Ascending aorta (tissue), 2 donors: ENCODE results near the gene STMN1. TPM values are rescaled to one million over a fixed set of nuclear protein-coding genes. Genes with fewer than 3 reads are reported as not detected.

Source experiments
- DNase-seq, 2 donors: peaks; one replicate each; pipeline ENCODE4 v3.0.0-alpha.2; 2019; ENCODE audit warnings: low spot score in 2 of 2
- H3K27ac ChIP-seq, 2 donors: fragments of 200-600 bp; sonication (generic); one replicate each; pipeline ENCODE4 v1.5.1; 2016 to 2017; ENCODE audit warnings: mild to moderate bottlenecking in 1 of 2
- H3K27me3 ChIP-seq: fragments of 200-600 bp; sonication (generic); one replicate; pipeline ENCODE4 v1.5.1; 2017
- H3K36me3 ChIP-seq, 2 donors: fragments of 200-600 bp; sonication (generic); one replicate each; pipeline ENCODE4 v1.5.1; 2016
- H3K4me1 ChIP-seq, 2 donors: fragments of 200-600 bp; sonication (generic); one replicate each; pipeline ENCODE4 v1.5.1; 2016 to 2017; ENCODE audit warnings: mild to moderate bottlenecking in 1 of 2
- H3K4me3 ChIP-seq, 2 donors: fragments of 200-600 bp; sonication (generic); one replicate each; pipeline ENCODE4 v1.5.1; 2016 to 2017; ENCODE audit warnings: mild to moderate bottlenecking in 1 of 2
- H3K9me3 ChIP-seq, 2 donors: fragments of 200-600 bp; sonication (generic); one replicate each; pipeline ENCODE4 v1.5.1; 2016
- CTCF ChIP-seq, 3 experiments: fragments of 200-600 bp in 2 of 3; fragments of 450-650 bp in 1 of 3; sonication (generic) in 2 of 3; IDR thresholded peaks; one replicate each; pipeline ENCODE4 v1.5.1; 2016 to 2019; ENCODE audit warnings: antibody characterized with exemption in 3 of 3, mild to moderate bottlenecking in 1 of 3, moderate library complexity in 1 of 3
- intact Hi-C: fragments of 100-400 bp; cut with DNase I; formaldehyde crosslinking; loops from one replicate; pipeline ENCODE4 v1.15.1; 2023
- total RNA-seq: library from RNA; depleted of rRNA; stranded (reverse); fragments of >200 nt; gene quantifications from one replicate; pipeline ENCODE4 v1.1.0, GENCODE V29; 2016

Gene STMN1
- total RNA-seq, 1 donor from 2014 or later = 16.8 TPM

- H3K9me3 ChIP-seq = no peaks in the 10 kb centered on the region
- DNase-seq = no peak
- intact Hi-C loops = loop anchor here (5.0 to 10.0 kb wide), 3 partner anchors 259 to 673 kb away; partner anchors contain the start of genes C1orf232, CEP85, SYF2 and ZNF593
- H3K27ac ChIP-seq = no peak overlapping the region
- peaks cover 0 to 13% of the 10 kb centered on the region in 2 donors for H3K4me1 ChIP-seq
- no peak overlapping the region for H3K4me3 ChIP-seq
- no peaks in the 10 kb centered on the region for H3K36me3 ChIP-seq
- H3K27me3 ChIP-seq = no peaks in the 10 kb centered on the region
- no peak for TF ChIP-seq CTCF (IDR thresholded peaks at IDR 0.05)
Observed at GRCh38 chr1:25908161-25908560, 1.9 kb upstream of the STMN1 start.

GRCh38 chr1:25907601-25908000, 1.4 kb upstream of the STMN1 start:
- H3K27ac ChIP-seq = peak overlapping the region; percentile 65 to 66
- intact Hi-C loops = loop anchor here (5.0 to 10.0 kb wide), 3 partner anchors 260 to 673 kb away; partner anchors contain the start of genes C1orf232, CEP85, SYF2 and ZNF593
- DNase-seq = no peak
- H3K9me3 ChIP-seq = no peaks in the 10 kb centered on the region
- H3K36me3 ChIP-seq = no peaks in the 10 kb centered on the region
- no peak for TF ChIP-seq CTCF (IDR thresholded peaks at IDR 0.05)
- H3K4me3 ChIP-seq = no peak overlapping the region
- peaks cover 0 to 13% of the 10 kb centered on the region in 2 donors for H3K4me1 ChIP-seq
- H3K27me3 ChIP-seq = no peaks in the 10 kb centered on the region

- H3K27ac ChIP-seq = peak overlapping the region; percentile 65 to 66
Observed at GRCh38 chr1:25906644-25907300, 553 bp upstream of the STMN1 start.

GRCh38 chr1:25904943-25905679, 1.1 kb downstream of the STMN1 start:
- Histone ChIP-seq H3K36me3 (peaks cover 7 to 9% of the 10 kb centered on the region in 2 donors), H3K4me3 (peak overlapping the region; percentile 74 to 90), H3K4me1 (peaks cover 0 to 13% of the 10 kb centered on the region in 2 donors), H3K27ac (peak overlapping the region; percentile 32 to 65), H3K9me3 (no peaks in the 10 kb centered on the region), H3K27me3 (no peaks in the 10 kb centered on the region)
- DNase-seq = peak; percentile 81 to 97
- no peak for TF ChIP-seq CTCF (IDR thresholded peaks at IDR 0.05)
- intact Hi-C loops = loop anchor here (1.0 to 10.0 kb wide), 4 partner anchors 93 to 670 kb away; partner anchors contain the start of genes C1orf232, CEP85, PAFAH2 and SYF2

More at GRCh38 chr1:25906644-25907300, 553 bp upstream of the STMN1 start:
- no peaks in the 10 kb centered on the region for H3K9me3 ChIP-seq
- H3K4me3 ChIP-seq = peak overlapping the region; percentile 74 to 90
- no peak for TF ChIP-seq CTCF (IDR thresholded peaks at IDR 0.05)
- H3K4me1 ChIP-seq = peaks cover 0 to 13% of the 10 kb centered on the region in 2 donors
- no peaks in the 10 kb centered on the region for H3K27me3 ChIP-seq
- DNase-seq = peak in 1 of 2 donors; percentile 73
- intact Hi-C loops = loop anchor here (5.0 to 10.0 kb wide), 3 partner anchors 261 to 672 kb away; partner anchors contain the start of genes C1orf232, CEP85, SYF2 and ZNF593
- no peaks in the 10 kb centered on the region for H3K36me3 ChIP-seq

GRCh38 chr1:25903986-25904385, 2.2 kb downstream of the STMN1 start:
- no peak for TF ChIP-seq CTCF (IDR thresholded peaks at IDR 0.05)
- intact Hi-C loops = loop anchor here (10.0 kb wide), 2 partner anchors 331 to 669 kb away; partner anchors contain the start of genes CEP85 and SYF2
- H3K9me3 ChIP-seq = no peaks in the 10 kb centered on the region
- peaks cover 0 to 13% of the 10 kb centered on the region in 2 donors for H3K4me1 ChIP-seq
- no peaks in the 10 kb centered on the region for H3K27me3 ChIP-seq
- H3K4me3 ChIP-seq = no peak overlapping the region
- H3K36me3 ChIP-seq = peaks cover 10 to 20% of the 10 kb centered on the region in 2 donors
- no peak overlapping the region for H3K27ac ChIP-seq
- DNase-seq = no peak
